Stimulated activated CD8-positive, alpha-beta memory T cell treated with anti-CD3 and anti-CD28 coated beads, Interleukin-7, amount 100 ng/mL, for 24 hours (primary cell): Measurements from ENCODE around the gene ADAMTS17.

ENCODE experiments used
- DNase-seq: peaks from one replicate; pipeline ENCODE4 v3.0.0-alpha.2; 2020; ENCODE audit warnings: low read depth

The ADAMTS17 gene

GRCh38 chr15:100111125-100112060 is 230.4 kb downstream of the ADAMTS17 start:
- DNase-seq, result no peak

- DNase-seq, result no peak
These were observed 232.2 kb downstream of the ADAMTS17 start for GRCh38 chr15:100109486-100110035.

- no peak for DNase-seq
These were observed 232.9 kb downstream of the ADAMTS17 start for GRCh38 chr15:100108846-100109245.

GRCh38 chr15:100108346-100108745 is 233.4 kb downstream of the ADAMTS17 start:
- no peak for DNase-seq

- no peak for DNase-seq
These were observed 234.1 kb downstream of the ADAMTS17 start for GRCh38 chr15:100107606-100108225.

- no peak for DNase-seq
These were observed 234.6 kb downstream of the ADAMTS17 start for GRCh38 chr15:100107151-100107550.

GRCh38 chr15:100106732-100107131 is 235.0 kb downstream of the ADAMTS17 start:
- DNase-seq, result no peak

GRCh38 chr15:100105101-100105500 is 236.7 kb downstream of the ADAMTS17 start:
- no peak for DNase-seq

- no peak for DNase-seq
These were observed 237.5 kb downstream of the ADAMTS17 start for GRCh38 chr15:100104245-100104644.

- DNase-seq, result no peak
These were observed 237.9 kb downstream of the ADAMTS17 start for GRCh38 chr15:100103828-100104227.

- DNase-seq, result no peak
These were observed 240.2 kb downstream of the ADAMTS17 start for GRCh38 chr15:100101426-100102089.

GRCh38 chr15:100100926-100101325 is 240.8 kb downstream of the ADAMTS17 start:
- no peak for DNase-seq

- DNase-seq, result no peak
These were observed 241.8 kb downstream of the ADAMTS17 start for GRCh38 chr15:100099976-100100375.

GRCh38 chr15:100098705-100099104 is 243.1 kb downstream of the ADAMTS17 start:
- DNase-seq, result no peak

GRCh38 chr15:100097342-100098127 is 244.2 kb downstream of the ADAMTS17 start:
- no peak for DNase-seq

- DNase-seq, result no peak
These were observed 245.1 kb downstream of the ADAMTS17 start for GRCh38 chr15:100096700-100097099.

- DNase-seq, result no peak
These were observed 245.6 kb downstream of the ADAMTS17 start for GRCh38 chr15:100096248-100096600.

- DNase-seq, result no peak
These were observed 246.1 kb downstream of the ADAMTS17 start for GRCh38 chr15:100095541-100096247.

- no peak for DNase-seq
These were observed 247.7 kb downstream of the ADAMTS17 start for GRCh38 chr15:100094127-100094510.

GRCh38 chr15:100093211-100094126 is 248.3 kb downstream of the ADAMTS17 start:
- no peak for DNase-seq
